GM18909 (cell line): ENCODE data around the gene CAMTA1.

Experiments
- ATAC-seq: cut with Tn5 transposase; IDR thresholded peaks from one replicate; pipeline ENCODE4 v1.9.1; 2021; ENCODE audit warnings: mild to moderate bottlenecking; ENCODE audit not compliant: unreplicated experiment, poor library complexity

CAMTA1 gene

DNA sequence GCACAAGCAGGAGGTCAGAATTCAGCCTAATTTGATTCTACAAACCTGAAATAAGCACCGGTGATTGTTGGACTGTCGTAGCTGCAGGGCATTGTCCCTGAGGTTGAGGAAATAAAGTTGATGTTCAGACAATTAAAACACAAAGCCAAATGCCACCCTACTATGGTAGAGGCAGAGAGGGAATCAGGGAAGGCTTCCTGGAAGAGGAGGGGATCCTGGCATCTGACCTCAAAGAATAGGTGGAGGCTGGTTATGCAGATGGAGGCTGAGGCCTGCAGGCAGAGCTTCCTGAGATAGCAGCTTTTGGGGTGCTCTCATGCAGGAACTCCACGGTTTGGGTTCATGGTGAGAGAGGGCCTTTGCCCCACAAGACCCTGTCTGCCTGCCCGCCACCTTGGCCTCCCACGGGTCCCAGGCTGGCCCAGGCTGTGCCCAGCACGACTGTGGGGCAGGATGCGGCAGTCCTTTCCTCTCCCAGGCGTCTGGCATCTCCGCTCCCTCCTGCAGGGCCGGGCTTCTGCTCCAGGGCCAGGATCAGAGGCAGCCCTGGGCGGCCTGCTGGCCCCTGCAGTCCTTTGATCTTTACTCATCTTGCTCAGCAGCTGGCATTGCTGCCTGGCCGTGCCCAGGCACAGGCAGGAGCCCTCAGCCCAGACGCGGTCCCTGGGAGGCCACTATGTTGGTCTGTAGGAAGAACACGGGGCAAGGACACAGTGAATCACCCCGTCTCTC lies 851.7 kb downstream of the CAMTA1 start:
- no peak for ATAC-seq

DNA sequence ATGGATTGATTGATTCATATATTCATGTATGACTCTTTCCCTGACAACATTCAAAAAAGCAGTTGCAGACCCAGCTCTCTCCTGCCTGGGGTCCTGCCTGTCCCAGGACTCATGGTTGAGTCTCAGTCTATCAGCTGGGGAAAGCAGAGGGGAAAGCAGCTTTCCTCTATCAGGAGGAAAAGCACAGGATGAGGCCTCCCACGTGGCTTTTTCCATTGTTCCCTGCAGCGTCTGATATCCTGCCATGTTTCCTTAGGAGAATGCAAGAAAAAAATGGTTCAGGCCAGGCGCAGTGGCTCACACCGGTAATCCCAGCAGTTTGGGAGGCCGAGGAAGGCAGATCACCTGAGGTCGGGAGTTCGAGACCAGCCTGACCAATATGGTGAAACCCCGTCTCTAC lies 852.8 kb downstream of the CAMTA1 start:
- no peak for ATAC-seq

DNA sequence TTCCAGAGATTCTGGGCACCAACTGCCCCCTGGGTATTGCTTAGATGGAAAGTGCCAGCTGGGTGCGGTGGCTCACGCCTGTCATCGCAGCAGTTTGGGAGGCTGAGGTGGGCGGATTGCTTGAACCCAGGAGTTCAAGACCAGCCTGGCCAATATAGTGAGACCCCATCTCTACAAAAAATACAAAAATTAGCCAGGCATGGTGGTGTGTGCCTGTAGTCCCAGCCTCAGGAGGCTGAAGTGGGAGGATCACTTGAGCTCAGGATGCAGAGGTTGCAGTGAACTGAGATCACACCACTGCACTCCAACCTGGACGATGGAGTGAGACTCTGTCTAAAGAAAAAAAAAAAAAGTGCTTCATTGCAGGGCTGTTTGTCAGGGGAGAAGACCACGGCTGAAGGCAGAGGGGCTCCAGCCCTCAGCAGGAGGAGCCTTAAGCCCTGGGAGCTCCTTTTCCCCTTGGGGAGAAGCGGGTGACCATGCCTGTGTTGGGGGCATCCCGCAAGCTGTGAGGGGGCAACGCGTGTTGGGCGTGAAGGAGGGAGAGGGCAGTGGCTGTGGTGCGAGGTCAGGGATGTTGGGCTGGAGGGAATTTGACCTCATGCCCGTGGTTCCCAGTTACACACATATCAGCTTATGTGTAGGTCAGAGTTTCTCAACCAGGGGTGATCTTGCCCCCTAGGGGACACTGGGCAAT lies 854.3 kb downstream of the CAMTA1 start:
- ATAC-seq = no peak

DNA sequence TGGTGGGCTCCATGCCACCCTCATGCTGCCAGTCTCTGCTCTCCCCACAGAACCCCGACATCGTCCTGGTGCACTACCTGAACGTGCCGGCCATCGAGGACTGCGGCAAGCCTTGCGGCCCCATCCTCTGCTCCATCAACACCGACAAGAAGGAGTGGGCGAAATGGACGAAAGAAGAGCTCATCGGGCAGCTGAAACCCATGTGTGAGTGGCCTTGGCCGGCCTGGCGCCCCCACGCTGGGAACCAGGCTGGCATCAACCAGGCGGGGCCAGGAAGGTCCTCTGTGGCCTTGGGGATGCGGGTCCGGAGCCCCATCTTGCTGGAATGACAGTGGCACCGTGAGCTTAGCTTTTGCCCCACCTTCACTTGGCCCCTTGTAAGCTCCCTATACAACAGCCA lies 855.1 kb downstream of the CAMTA1 start:
- no peak for ATAC-seq

DNA sequence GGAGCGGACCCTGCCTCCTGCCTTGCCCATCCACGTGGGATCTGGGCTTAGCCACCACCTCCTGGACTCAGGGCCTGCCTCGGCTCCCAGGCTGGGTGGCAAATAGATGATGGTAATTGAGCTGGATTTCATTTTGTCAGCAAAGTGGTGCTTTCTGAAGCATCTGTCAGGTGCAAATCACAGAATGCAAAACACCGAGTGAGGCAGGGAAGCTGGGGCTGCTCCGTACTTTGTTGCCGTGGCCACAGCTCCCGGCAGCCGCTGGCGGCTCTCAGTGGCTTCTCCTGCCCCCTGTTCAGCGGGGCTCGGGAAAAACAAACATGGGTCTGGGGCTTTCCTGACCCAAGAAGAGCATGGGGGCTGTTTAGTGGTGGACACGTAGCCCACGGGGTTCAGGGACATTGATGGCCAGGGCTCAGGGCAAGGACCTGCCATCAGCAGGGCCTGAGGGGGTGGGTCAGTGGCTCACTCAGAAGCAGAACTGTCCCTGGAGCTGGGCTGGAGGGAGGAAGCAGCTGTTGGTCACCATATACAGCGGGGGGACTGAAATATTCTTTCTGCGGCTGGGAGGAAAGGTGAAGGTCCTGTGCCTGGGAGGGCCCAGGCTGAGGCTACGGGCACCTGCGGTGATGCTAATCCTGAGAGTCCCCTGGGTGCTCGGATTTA lies 855.8 kb downstream of the CAMTA1 start:
- no peak for ATAC-seq

DNA sequence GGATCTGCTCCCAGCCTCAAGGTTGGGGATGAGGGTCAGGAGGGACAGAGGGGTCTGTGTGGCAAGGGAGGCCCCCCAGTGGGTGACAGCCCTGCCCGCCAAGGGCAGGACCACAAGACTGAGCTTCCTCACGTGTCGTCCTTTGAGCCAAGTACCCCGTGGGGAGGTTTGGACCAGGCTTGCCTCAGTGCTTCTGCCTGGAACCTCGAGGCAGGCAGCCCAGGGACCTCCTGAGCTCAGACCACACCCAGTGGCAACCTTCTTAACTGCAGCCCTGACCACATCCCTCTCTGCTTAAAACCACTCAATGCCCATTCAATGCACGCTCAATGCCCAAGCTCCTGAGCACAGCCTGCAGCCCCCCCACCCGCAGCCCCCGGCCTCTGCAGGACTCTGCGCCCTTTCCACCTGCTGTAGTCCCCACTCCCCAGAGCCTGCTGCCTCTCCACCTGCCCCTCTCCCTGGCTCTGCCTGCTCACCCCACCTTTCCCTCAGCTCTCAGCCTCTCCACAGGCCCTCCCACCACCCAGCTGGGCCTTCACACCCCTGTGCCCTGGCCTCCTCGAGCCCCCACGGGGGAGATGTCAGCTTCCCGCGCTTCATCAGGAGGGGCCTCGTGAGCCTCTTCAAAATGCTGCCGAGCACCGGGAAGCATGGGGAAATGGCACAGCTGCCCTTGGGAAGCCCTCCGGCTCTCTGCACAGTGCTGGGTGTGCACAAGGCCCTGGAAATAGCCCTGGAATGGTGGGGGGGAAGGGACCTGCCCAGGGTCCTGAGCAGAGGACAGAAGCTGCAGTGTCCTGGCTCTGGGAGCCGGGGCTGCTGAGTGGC lies 856.5 kb downstream of the CAMTA1 start:
- no peak for ATAC-seq

DNA sequence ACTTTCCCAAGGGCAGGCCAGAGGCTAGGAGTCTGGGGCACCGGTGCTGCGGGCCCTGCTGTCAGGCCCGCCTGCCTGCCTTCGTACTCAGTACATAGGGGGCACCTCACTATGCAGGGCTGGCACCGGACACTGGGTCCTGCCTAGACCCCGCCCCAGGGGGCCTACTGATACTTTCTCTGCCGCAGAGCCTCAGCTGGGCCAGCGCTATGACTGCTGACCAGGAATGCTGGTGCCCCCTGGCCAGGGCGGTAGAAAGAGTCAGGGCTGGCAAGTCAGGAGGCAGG lies 857.1 kb downstream of the CAMTA1 start:
- no peak for ATAC-seq

DNA sequence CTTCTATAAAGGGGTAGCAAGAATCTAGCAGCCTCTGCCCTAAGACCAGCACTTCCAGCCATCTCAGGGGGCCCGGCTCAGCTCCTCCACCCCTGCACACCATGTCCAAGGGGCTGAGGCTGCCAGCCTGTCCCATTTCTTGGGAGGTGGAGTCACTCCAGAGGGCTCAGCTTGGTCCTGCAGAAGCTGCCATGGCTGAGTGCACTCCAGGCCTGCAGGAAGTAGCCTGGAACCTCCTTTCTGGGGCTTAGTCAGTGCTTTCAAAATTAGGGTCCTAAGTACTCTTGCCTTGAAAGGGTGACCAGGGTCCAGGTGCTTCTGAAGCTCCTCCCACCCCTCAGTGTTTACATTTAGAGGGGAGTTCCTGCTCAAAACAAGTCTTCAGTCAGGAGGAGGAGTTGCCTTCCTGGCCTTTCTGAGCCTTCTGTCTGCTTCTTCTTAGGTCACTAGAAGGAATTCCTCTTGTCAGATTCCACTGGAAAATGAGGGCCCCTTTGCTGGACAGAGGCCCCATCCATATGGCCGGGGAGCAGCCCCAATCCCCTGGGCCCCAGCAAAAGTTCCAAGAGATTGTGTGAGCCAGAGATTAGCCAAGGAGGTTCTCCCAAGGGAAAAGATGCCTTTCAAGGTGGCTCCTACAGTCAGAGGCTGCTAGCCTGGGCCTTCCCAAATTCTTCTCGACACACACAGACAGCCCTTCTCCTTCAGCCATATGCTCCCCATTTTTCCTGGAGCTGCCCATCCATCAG lies 857.7 kb downstream of the CAMTA1 start:
- no peak for ATAC-seq

DNA sequence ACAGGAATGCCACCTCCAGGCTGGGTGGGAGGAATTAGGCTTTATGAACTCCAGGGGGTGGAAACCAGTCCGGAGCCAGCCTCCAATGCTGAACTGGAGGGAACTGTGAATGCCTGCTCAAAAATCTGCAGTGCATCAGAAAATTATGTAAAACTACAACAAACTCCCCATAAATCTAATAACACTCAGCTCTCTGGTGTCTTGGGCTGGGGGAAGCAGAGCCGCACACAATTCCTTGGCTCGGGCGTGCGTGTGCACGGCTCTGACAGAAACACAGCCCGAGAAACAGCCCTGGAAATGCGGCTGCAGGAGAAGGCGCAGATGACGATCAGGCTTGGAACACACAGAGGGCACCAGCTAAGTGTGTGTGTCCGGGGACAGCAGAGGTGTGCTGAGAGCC lies 858.3 kb downstream of the CAMTA1 start:
- no peak for ATAC-seq

DNA sequence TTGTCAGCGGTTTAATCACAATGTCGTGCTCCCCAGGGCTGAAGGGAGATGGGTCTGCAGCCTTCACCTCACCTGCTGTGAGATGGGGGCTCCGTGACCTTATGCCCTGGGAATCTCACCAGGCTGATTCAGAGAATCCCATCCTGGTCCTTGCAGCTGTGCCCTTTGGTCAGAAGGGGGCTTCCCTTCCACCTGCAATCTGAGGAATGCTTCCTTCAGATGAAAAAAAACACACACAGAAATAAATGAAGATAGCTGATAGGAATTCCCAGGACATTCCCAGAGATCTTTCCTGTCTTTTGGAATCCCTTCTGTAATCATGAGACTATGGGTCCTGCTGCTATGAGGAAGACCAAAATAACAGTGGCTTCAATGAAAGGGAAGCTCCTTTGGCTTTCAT lies 858.8 kb downstream of the CAMTA1 start:
- no peak for ATAC-seq

DNA sequence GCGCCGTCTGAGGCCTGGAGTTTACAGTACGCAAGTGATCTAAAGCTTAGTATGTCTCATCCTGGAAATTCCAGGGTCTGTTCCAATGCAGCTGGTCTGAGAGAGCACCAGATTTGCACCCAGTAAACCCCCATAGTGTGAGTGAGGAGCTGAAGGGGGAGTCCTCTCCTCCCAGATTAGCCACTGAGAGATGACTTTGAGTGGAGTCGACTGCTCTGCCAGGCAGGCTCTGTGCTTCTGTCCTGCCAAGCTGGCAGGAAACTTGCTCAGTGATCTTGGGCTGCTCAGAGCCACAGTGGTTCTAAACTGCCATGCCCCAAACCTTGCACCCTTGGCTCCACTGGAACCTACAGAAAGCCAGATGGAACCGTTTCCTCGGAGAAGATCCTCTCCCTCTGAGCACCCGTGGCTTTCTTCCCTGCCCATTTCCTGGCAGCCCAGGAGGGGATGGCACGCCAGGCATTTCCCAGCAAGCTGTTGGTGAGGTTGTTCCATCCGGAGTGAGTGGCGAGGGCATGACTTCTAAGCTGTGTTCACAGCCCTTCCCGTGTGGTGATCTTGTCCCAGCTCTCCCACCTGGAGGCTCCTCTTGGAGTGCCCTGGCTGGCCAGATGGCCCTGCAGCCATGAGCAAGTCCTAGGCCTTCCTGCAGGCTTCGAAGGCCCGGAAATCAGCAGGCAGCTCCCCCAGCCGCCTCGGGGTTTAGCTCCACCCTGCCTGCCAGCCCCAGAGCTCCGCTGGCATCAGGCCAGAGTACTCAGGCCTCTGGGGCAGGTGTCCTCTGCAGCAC lies 859.9 kb downstream of the CAMTA1 start:
- ATAC-seq = no peak

DNA sequence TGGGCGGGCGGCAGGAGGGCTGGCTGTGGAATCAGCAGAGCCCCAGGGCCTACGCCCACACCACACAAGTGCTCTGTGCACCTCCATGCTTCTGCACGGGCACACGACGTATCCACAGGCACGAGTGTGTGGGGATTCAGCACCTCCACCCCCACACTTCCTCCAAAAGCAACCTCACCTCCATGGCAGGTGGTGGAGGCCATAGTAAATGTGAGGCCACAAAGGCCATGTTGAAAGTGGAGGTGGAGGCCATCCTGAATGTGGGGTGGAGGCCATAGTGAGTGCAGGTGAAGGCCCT lies 860.4 kb downstream of the CAMTA1 start:
- no peak for ATAC-seq

DNA sequence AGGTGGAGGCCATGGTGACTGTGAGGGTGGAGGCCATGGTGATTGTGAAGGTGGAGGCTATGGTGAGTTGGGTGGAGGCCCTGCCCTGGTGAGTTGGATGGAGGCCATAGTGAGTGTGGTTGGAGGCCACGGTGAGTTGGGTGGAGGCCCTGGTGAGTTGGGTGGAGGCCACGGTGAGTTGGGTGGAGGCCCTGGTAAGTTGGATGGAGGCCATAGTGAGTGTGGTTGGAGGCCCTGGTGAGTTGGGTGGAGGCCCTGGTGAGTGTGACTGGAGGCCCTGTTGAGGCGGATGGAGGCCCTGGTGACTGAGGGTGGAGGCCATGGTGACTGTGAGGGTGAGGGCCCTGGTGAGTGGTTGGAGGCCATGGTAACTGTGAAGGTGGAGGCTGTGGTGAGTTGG lies 860.9 kb downstream of the CAMTA1 start:
- no peak for ATAC-seq

DNA sequence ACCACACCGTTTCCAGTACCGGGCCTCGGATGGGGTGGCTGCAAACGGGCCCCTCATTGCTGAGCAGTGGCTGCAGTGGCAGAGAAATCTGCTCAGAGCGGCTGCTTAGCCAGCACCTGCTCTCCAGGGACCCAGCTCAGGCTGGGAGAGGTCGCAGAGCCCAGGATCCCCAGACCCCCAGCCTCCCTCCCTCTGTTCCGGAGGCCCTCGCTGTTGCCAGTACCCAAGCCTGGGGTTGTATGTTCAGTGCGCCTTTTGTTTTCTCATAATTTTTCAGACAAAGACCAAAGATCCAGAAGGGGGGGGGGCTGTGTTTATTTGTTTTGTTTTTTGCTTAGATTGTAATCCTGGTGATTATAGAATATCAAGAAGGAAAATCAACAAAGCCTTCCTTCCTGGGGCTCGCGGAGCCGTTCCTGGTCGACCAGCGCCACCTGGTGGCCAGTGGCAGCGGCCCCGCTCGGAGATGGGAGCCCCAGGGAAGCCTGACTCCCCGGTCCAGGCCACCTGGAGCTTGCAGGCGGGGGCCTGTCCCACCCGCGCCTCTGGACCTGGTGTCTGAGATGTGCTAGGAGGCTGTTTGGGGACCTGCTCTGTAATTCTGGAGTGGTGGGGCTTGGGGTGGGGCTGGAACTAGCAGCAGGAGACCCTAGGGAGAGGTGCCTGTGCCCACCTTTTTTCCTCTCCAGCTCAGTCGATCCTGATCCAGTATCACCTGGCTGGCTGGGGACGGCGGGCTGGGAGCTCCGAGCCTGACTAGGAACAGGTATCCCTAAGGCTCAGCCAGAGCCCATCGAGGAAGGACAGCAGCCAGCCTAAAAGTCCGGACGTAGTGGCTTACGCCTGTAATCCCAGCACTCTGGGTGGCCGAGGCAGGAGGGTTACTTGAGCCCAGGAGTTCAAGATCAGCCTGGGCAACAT lies 862.0 kb downstream of the CAMTA1 start:
- ATAC-seq = no peak

DNA sequence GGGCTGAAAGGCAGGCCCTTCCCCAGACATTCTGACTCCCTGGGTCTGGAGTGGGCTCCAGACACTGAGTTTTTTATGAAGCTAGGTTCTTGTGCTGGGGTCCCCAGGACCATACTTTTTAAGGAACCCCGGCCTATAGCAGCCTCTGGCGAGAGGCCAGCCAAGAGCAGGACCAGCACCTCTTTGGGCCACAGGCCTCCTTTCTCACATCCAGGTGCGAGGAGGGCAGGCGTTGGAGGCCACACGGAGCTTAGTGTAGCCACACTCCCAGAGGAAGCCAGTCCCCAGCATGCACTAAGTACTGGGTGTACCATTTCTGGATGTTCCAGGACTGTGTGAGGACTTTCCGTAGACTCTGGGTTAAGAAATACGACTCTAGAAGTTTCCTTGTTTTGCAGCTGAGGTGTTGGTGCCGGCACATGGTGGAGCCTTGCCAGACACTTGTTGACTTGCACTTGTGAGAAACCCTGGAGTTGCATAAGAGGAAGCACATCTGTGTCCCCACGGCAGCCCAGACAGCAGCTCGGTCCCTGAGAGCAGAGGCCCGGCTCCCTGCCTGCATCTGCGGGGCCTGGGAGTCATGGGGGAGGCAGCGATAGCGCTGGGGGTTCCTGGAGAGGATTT lies 863.6 kb downstream of the CAMTA1 start:
- ATAC-seq = no peak

DNA sequence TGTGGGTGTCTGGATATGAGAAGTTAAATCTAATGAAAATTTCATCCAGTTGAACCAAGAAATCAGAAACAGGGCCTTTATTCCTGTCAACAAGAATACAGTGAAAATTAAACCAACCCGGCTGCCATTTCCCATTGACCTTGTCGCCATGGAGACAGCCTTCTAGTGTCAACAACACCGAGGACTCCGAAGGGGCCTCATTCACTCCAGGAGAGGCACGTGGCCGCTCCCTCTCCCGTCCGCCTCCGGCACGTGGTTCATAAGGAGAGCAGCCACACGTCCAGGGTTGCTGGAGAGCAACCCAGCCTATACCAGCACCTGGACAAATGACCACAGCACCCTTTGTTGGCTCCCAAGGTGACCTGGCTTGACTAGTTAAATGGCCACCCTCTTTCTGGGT lies 865.5 kb downstream of the CAMTA1 start:
- no peak for ATAC-seq

DNA sequence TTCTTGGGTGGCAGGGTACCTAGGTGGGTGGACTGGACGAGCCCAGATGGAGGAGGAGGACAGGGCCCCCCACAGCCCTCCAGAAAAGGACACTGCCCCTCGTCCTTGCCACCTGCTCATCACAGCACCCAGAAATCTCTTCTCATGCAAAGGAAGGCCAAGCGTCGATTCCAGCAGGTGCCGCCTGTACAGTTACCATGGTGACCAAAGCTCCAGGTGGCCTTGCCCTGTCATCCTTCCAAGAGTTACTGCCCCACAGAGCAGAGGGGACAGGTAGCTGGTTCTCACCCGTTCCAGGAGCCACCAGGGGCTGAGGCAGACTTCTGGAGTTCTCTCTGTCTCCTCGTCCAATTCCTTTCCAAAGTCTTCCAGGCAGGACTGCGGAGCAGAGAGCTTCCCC lies 865.9 kb downstream of the CAMTA1 start:
- ATAC-seq = no peak

DNA sequence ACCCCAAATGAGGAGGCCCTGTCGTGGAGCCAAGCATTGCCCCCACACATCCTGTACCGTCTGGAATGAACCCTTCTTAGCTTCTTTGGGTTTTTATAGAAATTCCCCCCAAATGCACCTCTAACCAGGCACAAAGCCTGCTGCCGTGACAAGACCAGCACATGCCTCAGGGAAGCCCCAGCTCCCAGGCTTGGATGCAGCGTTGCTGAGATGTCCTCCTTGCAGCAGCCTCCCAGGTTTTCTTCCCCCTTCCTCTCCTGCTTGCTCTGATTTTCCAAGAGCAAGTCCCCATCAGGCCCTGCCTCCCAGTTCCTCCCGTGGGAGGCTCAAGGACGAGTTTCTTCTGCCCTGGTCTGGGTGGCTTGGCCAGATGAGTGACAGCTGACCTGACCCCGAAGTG lies 866.8 kb downstream of the CAMTA1 start:
- ATAC-seq = no peak
